ENCODE results near the gene SH3D19.

SH3D19 gene

GRCh38 chr4:151184523-151185458 lies 140.6 kb downstream of the SH3D19 start:
- DNase-seq: no peak

GRCh38 chr4:151182455-151182996 lies 142.9 kb downstream of the SH3D19 start:
- DNase-seq: no peak

- no peak for DNase-seq
These were observed 148.7 kb downstream of the SH3D19 start for GRCh38 chr4:151176685-151177084.

GRCh38 chr4:151175754-151176631 lies 149.4 kb downstream of the SH3D19 start:
- no peak for DNase-seq

- DNase-seq: no peak
These were observed 150.2 kb downstream of the SH3D19 start for GRCh38 chr4:151175233-151175632.

- no peak for DNase-seq
These were observed 150.6 kb downstream of the SH3D19 start for GRCh38 chr4:151174784-151175183.

- DNase-seq: no peak
These were observed 151.5 kb downstream of the SH3D19 start for GRCh38 chr4:151173871-151174270.

GRCh38 chr4:151169900-151170299 lies 155.5 kb downstream of the SH3D19 start:
- no peak for DNase-seq

GRCh38 chr4:151169223-151169622 lies 156.2 kb downstream of the SH3D19 start:
- DNase-seq: peak; percentile 48

GRCh38 chr4:151167561-151167960 lies 157.8 kb downstream of the SH3D19 start:
- no peak for DNase-seq

GRCh38 chr4:151166636-151167035 lies 158.8 kb downstream of the SH3D19 start:
- DNase-seq: no peak

GRCh38 chr4:151165205-151166000 lies 160.0 kb downstream of the SH3D19 start:
- no peak for DNase-seq

GRCh38 chr4:151163855-151164254 lies 161.6 kb downstream of the SH3D19 start:
- no peak for DNase-seq

GRCh38 chr4:151158979-151159378 lies 166.4 kb downstream of the SH3D19 start:
- DNase-seq: no peak

- no peak for DNase-seq
These were observed 167.9 kb downstream of the SH3D19 start for GRCh38 chr4:151157543-151157942.

- no peak for DNase-seq
These were observed 171.8 kb downstream of the SH3D19 start for GRCh38 chr4:151153585-151153984.

GRCh38 chr4:151152028-151152427 lies 173.4 kb downstream of the SH3D19 start:
- no peak for DNase-seq

GRCh38 chr4:151150821-151151580 lies 174.4 kb downstream of the SH3D19 start:
- no peak for DNase-seq

GRCh38 chr4:151148261-151148660 lies 177.1 kb downstream of the SH3D19 start:
- DNase-seq: no peak

GRCh38 chr4:151147000-151147399 lies 178.4 kb downstream of the SH3D19 start:
- DNase-seq: no peak

- DNase-seq: no peak
These were observed 180.9 kb downstream of the SH3D19 start for GRCh38 chr4:151144329-151145072.

Data from retina (tissue), 1 donor.